Bronchial epithelial cell (primary cell): ENCODE results near the gene COA7. TPM values are rescaled to one million over a fixed set of nuclear protein-coding genes. Genes with fewer than 3 reads are reported as not detected.

Experiments
- DNase-seq: peaks from one replicate; pipeline ENCODE4 v3.0.0-alpha.2; 2010; ENCODE audit warnings: low read depth
- FAIRE-seq: peaks from 2 replicates; lab custom pipeline; 2011; peaks lifted over from hg19 to GRCh38; lab: Jason Lieb, UNC
- H3K27me3 ChIP-seq: 2 replicates; pipeline ENCODE4 v1.5.1; 2011; ENCODE audit warnings: low read length; ENCODE audit not compliant: control insufficient read depth, insufficient read depth
- H3K36me3 ChIP-seq: 2 replicates; pipeline ENCODE4 v1.5.1; 2011; ENCODE audit warnings: low read length; ENCODE audit not compliant: control insufficient read depth, insufficient read depth
- H3K4me3 ChIP-seq: 2 replicates; pipeline ENCODE4 v1.5.1; 2011; ENCODE audit warnings: mild to moderate bottlenecking, low read depth, low read length, control low read depth
- total RNA-seq: library from RNA; depleted of rRNA; stranded (reverse); fragments of >200 nt; gene quantifications from 2 replicates; pipeline ENCODE4 v1.2.1, GENCODE V29; 2014
- TF ChIP-seq, protein P1 (sequence below): IDR thresholded peaks from 2 replicates; pipeline ENCODE4 v1.5.1; 2011; ENCODE audit warnings: mild to moderate bottlenecking, moderate library complexity, low read length, control low read depth, inconsistent platforms; ENCODE audit not compliant: insufficient read depth, severe bottlenecking

Gene COA7
- total RNA-seq, 1 donor from 2014 or later = 15.5 TPM

DNA sequence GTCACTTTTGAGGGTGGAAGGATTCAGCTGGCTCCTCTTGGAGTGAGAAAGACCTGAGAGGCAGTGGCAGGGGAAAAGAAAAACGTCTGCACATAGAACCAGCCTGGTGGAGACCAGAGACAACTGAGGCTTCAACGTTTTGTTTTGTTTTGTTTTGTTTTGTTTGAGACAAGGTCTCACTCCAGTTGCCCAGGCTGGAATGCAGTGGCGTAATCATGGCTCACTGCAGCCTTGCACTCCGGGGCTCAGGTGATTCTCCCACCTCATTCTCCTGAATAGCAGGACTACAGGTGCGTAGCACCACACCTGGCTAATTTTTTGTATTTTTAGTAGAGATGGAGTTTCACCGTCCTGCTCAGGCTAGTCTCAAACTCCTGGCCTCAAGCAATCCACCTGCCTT is 52.9 kb downstream of the COA7 start:
- TF ChIP-seq, protein P1, sequence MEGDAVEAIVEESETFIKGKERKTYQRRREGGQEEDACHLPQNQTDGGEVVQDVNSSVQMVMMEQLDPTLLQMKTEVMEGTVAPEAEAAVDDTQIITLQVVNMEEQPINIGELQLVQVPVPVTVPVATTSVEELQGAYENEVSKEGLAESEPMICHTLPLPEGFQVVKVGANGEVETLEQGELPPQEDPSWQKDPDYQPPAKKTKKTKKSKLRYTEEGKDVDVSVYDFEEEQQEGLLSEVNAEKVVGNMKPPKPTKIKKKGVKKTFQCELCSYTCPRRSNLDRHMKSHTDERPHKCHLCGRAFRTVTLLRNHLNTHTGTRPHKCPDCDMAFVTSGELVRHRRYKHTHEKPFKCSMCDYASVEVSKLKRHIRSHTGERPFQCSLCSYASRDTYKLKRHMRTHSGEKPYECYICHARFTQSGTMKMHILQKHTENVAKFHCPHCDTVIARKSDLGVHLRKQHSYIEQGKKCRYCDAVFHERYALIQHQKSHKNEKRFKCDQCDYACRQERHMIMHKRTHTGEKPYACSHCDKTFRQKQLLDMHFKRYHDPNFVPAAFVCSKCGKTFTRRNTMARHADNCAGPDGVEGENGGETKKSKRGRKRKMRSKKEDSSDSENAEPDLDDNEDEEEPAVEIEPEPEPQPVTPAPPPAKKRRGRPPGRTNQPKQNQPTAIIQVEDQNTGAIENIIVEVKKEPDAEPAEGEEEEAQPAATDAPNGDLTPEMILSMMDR = no peak
- Histone ChIP-seq H3K4me3 (no peak overlapping the region), H3K36me3 (no peaks in the 10 kb centered on the region), H3K27me3 (no peaks in the 10 kb centered on the region)
- DNase-seq (no peak), FAIRE-seq (no peak)

DNA sequence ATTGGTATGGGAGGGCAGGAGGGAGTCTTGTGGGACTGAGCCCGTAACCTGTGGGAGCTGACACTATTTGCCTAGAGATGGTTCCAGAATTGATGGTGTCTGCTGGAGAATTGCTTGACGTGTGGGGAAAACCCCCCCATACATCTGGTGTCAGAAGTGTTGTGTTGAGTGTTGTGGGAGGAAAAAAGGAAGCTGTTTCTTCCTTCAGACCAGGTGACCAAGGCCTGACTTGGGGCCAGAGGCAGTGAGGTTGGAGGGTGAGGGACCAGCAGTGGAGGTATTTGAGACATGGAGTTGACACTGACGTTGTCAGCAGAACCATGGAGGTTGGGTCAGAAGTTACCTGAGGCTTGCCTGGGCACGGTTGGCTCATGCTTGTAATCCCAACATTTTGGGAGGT is 56.8 kb downstream of the COA7 start:
- H3K4me3 ChIP-seq = no peak overlapping the region
- no peak for DNase-seq
- TF ChIP-seq, protein P1 = no peak
- no peaks in the 10 kb centered on the region for H3K36me3 ChIP-seq
- H3K27me3 ChIP-seq = no peaks in the 10 kb centered on the region
- FAIRE-seq = no peak

DNA sequence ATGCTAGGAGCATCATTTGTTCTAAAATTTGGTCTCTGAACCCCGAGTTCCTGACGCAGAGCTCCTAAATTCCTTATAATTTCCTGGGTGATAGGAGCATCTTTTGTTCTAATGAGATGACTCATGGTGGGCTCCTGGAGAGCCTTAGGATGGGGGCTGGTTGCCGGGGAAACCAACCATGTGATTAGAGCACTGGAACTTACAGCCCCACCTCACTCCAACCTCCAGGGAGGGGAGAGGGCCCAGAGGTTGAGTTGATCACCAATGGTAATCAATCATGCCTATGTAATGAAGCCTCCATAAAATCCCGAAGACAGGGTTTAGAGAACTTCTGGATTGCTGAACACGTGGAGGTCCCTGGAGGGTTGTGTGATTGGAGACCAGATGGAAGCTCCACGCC is 57.5 kb downstream of the COA7 start:
- FAIRE-seq = no peak

DNA sequence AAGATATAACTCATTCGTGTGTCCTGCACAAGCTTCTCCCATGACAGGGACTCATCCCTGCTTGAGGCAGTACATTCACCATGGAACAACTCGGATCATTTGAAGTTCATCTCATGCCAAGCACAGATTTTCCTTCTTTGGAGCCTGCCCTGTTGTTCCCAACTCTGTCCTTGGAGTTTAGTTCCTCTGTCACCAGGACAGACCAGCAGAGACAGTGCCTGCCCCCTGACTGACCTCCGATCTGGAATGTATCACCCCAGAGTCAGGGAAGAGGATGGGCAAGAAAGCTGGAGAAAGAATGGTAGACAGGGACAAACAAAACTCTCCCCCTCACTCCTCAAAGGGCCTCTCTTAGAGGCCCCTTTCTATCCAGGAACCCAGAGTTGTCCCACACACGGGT is 60.2 kb downstream of the COA7 start:
- TF ChIP-seq, protein P1 = no peak
- H3K4me3 ChIP-seq = no peak overlapping the region
- DNase-seq = no peak
- no peaks in the 10 kb centered on the region for H3K27me3 ChIP-seq
- FAIRE-seq = no peak
- H3K36me3 ChIP-seq = no peaks in the 10 kb centered on the region

More for the DNA sequence above, 57.5 kb downstream of the COA7 start:
- H3K27me3 ChIP-seq = no peaks in the 10 kb centered on the region
- no peak overlapping the region for H3K4me3 ChIP-seq
- H3K36me3 ChIP-seq = no peaks in the 10 kb centered on the region
- no peak for DNase-seq
- TF ChIP-seq, protein P1 = no peak

DNA sequence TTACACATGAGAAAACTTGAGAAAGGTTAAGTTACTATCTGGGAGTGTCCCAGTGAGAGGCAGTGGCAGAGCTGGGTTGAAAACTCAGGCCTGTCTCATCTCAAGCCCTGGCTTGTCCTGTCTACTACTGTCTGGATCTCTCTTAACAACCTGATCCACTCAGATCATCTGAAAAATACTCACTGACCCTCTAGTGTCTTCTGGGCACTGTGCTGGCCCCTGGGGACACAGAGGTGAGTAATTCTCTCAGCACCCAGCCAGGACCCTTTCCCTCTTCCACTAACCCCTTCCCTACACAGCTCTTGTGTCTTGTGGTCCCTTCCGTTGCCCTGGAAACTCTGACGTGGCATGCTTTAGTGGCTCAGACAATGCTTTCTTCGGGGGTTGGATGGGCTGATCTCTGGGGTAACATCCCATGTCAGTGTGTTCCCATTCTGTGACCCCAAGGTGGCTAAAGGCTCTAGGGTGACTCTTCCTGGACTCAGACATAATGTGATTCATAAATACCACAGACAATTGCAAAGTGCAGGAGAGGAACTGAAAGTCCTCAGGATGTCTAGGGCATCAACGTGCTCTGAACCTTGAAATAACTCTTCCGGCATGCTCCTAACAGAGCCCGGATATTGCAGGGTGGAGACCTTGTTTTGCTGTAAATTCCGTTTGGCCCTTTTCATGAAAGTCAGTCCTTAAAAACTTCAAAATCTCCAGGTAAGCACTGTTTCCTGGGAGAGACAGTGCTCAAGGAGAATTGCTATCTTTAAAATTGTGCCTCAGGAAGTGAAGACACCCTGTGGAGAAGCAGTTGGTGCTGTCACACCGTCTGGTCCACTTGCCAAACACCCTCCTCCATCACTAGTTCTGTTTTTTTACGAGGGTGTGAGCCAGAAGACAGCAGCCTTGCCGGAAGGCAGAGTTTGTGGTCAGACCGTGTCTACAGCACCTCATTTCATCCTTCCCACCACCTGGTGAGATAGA is 61.1 kb downstream of the COA7 start:
- no peak for FAIRE-seq

More for the DNA sequence above, 61.1 kb downstream of the COA7 start:
- H3K27me3 ChIP-seq = no peaks in the 10 kb centered on the region
- TF ChIP-seq, protein P1 = no peak
- no peak overlapping the region for H3K4me3 ChIP-seq
- H3K36me3 ChIP-seq = no peaks in the 10 kb centered on the region
- DNase-seq = peak; percentile 60
